Measurements from ENCODE around the gene PFDN5. TPM values are rescaled to one million over a fixed set of nuclear protein-coding genes. Genes with fewer than 3 reads are reported as not detected.
"Not testable (repeated sequence)": the region's sequence is repeated elsewhere in the genome, so short reads cannot be mapped to it uniquely, and the experiment has no call there.

The PFDN5 gene
- total RNA-seq, 1 donor from 2014 or later: 474 TPM

GRCh38 chr12:53330671-53331070, 35.3 kb downstream of the PFDN5 start:
- intact Hi-C loops (cut with DNase I): no loop called here
- TF ChIP-seq, protein P1, sequence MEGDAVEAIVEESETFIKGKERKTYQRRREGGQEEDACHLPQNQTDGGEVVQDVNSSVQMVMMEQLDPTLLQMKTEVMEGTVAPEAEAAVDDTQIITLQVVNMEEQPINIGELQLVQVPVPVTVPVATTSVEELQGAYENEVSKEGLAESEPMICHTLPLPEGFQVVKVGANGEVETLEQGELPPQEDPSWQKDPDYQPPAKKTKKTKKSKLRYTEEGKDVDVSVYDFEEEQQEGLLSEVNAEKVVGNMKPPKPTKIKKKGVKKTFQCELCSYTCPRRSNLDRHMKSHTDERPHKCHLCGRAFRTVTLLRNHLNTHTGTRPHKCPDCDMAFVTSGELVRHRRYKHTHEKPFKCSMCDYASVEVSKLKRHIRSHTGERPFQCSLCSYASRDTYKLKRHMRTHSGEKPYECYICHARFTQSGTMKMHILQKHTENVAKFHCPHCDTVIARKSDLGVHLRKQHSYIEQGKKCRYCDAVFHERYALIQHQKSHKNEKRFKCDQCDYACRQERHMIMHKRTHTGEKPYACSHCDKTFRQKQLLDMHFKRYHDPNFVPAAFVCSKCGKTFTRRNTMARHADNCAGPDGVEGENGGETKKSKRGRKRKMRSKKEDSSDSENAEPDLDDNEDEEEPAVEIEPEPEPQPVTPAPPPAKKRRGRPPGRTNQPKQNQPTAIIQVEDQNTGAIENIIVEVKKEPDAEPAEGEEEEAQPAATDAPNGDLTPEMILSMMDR (IDR thresholded peaks at IDR 0.05): no peak
- H3K9me3 ChIP-seq: no peaks in the 10 kb centered on the region
- no peaks in the 10 kb centered on the region for H3K36me3 ChIP-seq
- H3K4me3 ChIP-seq: no peak overlapping the region
- H3K27ac ChIP-seq: no peak overlapping the region
- no peak for ATAC-seq
- H3K4me1 ChIP-seq: peaks cover 6% of the 10 kb centered on the region
- no peak for DNase-seq
- H3K27me3 ChIP-seq (ENCODE audit: low read depth): peaks cover 7% of the 10 kb centered on the region

- H3K4me1 ChIP-seq; DNase-seq; intact Hi-C loops (cut with DNase I); H3K9me3 ChIP-seq; H3K36me3 ChIP-seq; ATAC-seq; H3K4me3 ChIP-seq; H3K27ac ChIP-seq: not testable (repeated sequence)
- peaks cover 17% of the 10 kb centered on the region for H3K27me3 ChIP-seq (ENCODE audit: low read depth)
Observed at GRCh38 chr12:53332339-53332738, 37.0 kb downstream of the PFDN5 start.

GRCh38 chr12:53332744-53333143, 37.4 kb downstream of the PFDN5 start:
- ATAC-seq (no peak), DNase-seq (no peak)
- peaks cover 17% of the 10 kb centered on the region for H3K27me3 ChIP-seq (ENCODE audit: low read depth)
- intact Hi-C loops (cut with DNase I): no loop called here
- no peak overlapping the region for H3K4me3 ChIP-seq
- no peaks in the 10 kb centered on the region for H3K4me1 ChIP-seq
- H3K27ac ChIP-seq: no peak overlapping the region
- no peaks in the 10 kb centered on the region for H3K9me3 ChIP-seq
- no peaks in the 10 kb centered on the region for H3K36me3 ChIP-seq
- TF ChIP-seq, protein P1 (IDR thresholded peaks at IDR 0.05): no peak

- Histone ChIP-seq H3K27me3 (ENCODE audit: low read depth) (peaks cover 17% of the 10 kb centered on the region), H3K36me3 (no peaks in the 10 kb centered on the region), H3K4me1 (no peaks in the 10 kb centered on the region), H3K4me3 (no peak overlapping the region), H3K27ac (no peak overlapping the region), H3K9me3 (no peaks in the 10 kb centered on the region)
- intact Hi-C loops (cut with DNase I): no loop called here
- DNase-seq: no peak
- TF ChIP-seq, protein P1 (IDR thresholded peaks at IDR 0.05): no peak
- ATAC-seq: no peak
Observed at GRCh38 chr12:53333289-53333688, 37.9 kb downstream of the PFDN5 start.

DNA sequence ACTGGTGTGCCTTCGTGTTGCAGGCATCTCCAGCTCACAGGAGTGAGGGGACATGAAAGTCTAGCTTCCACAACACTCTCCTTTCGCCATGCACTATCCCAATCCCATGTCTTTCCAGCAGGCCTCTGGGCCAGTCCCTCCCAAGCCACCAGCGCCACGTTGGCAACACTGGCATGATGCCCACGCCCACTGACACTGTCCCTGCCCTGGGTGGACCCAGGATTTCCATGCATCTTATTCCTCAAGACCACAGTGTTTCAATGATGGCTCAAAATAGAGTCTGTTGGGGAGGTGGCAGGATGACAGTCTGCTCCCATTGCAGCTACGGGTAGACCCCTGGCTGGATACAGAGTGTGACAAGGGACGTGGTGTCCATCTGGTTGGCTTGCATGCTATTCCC, 38.5 kb downstream of the PFDN5 start:
- intact Hi-C loops (cut with DNase I): no loop called here

DNA sequence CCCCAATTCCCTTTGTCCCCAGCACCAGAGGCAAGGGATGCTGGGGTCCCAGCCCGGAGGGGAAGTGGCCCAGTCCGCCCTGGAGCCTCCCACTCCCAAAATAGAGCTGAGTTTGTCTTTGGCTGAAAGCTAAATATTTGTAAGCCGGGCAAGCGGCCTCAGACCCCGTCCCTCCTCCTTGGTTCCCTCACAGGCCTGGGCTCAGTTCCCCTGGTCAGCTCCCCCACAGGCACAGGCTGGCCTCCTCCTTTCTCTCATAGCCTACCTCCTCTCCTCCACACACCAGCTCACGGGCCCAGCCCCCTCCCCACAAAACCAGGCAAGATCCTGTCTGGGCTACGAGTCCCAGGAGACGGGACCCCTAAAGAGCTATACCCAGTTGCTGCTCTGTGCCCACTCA, 39.5 kb downstream of the PFDN5 start:
- TF ChIP-seq, protein P1 (IDR thresholded peaks at IDR 0.05): no peak
- no peak overlapping the region for H3K4me3 ChIP-seq
- H3K9me3 ChIP-seq: no peaks in the 10 kb centered on the region
- peaks cover 22% of the 10 kb centered on the region for H3K27me3 ChIP-seq (ENCODE audit: low read depth)
- ATAC-seq: no peak
- H3K36me3 ChIP-seq: no peaks in the 10 kb centered on the region
- intact Hi-C loops (cut with DNase I): no loop called here
- no peaks in the 10 kb centered on the region for H3K4me1 ChIP-seq
- no peak for DNase-seq
- no peak overlapping the region for H3K27ac ChIP-seq

More for the DNA sequence above, 38.5 kb downstream of the PFDN5 start:
- Histone ChIP-seq H3K9me3 (no peaks in the 10 kb centered on the region), H3K27me3 (ENCODE audit: low read depth) (peaks cover 20% of the 10 kb centered on the region), H3K4me3 (no peak overlapping the region), H3K27ac (no peak overlapping the region), H3K36me3 (no peaks in the 10 kb centered on the region), H3K4me1 (no peaks in the 10 kb centered on the region)
- TF ChIP-seq, protein P1 (IDR thresholded peaks at IDR 0.05): no peak
- ATAC-seq (no peak), DNase-seq (no peak)
